CD4-positive, alpha-beta memory T cell (primary cell): Measurements from ENCODE around the gene TMEM52. TPM values are rescaled to one million over a fixed set of nuclear protein-coding genes. Genes with fewer than 3 reads are reported as not detected.

Source experiments
- CTCF ChIA-PET: fragments of 350-600 bp; sonication (Branson Sonifier 250); formaldehyde crosslinking; loops from one replicate; lab custom pipeline; 2021; ENCODE audit warnings: inconsistent platforms; ENCODE audit not compliant: partially characterized antibody; lab: Charles Lee
- POLR2A ChIA-PET: fragments of 350-600 bp; sonication (Branson Sonifier 250); formaldehyde crosslinking; loops from one replicate; lab custom pipeline; 2021; ENCODE audit not compliant: partially characterized antibody; lab: Charles Lee
- DNase-seq, 5 donors: peaks; one replicate each; pipeline versions ENCODE4 v3.0.0 to v3.0.0-alpha.2; 2020 to 2022; ENCODE audit warnings: mixed read lengths in 1 of 5
- H3K27ac ChIP-seq: one replicate; pipeline ENCODE4 v1.7.0; 2013; ENCODE audit warnings: low read depth, low read length
- H3K27me3 ChIP-seq: 2 replicates; pipeline ENCODE4 v1.7.0; 2013; ENCODE audit warnings: mild to moderate bottlenecking, low read length, moderate library complexity; ENCODE audit not compliant: insufficient read depth
- H3K36me3 ChIP-seq: 2 replicates; pipeline ENCODE4 v1.7.0; 2013; ENCODE audit warnings: mild to moderate bottlenecking, low read length, moderate library complexity; ENCODE audit not compliant: insufficient read depth
- H3K4me1 ChIP-seq: 2 replicates; pipeline ENCODE4 v1.7.0; 2013; ENCODE audit warnings: mild to moderate bottlenecking, low read length, moderate library complexity; ENCODE audit not compliant: insufficient read depth
- H3K4me3 ChIP-seq, 2 donors: one replicate each; pipeline ENCODE4 v1.7.0; 2013; ENCODE audit warnings: low read length in 2 of 2, mild to moderate bottlenecking in 1 of 2
- H3K9me3 ChIP-seq, 2 donors: one replicate each; pipeline ENCODE4 v1.7.0; 2013; ENCODE audit warnings: low read length in 2 of 2, control low read depth in 1 of 2; ENCODE audit not compliant: control insufficient read depth in 1 of 2
- H3K27ac Mint-ChIP-seq, 7 donors: one replicate each; pipeline ENCODE4 v1.8.0; 2020 to 2021; ENCODE audit warnings: mixed read lengths in 7 of 7, mild to moderate bottlenecking in 6 of 7, inconsistent platforms in 3 of 7, moderate library complexity in 3 of 7
- H3K27me3 Mint-ChIP-seq, 2 donors: one replicate each; pipeline ENCODE4 v1.8.0; 2020 to 2021; ENCODE audit warnings: mixed read lengths in 2 of 2
- H3K36me3 Mint-ChIP-seq, 2 donors: one replicate each; pipeline ENCODE4 v1.8.0; 2020 to 2021; ENCODE audit warnings: mixed read lengths in 2 of 2, inconsistent platforms in 1 of 2, mild to moderate bottlenecking in 1 of 2
- H3K4me1 Mint-ChIP-seq, 4 donors: one replicate each; pipeline ENCODE4 v1.8.0; 2020 to 2021; ENCODE audit warnings: mixed read lengths in 4 of 4, mild to moderate bottlenecking in 1 of 4
- H3K4me3 Mint-ChIP-seq, 8 donors: one replicate each; pipeline ENCODE4 v1.8.0; 2020 to 2021; ENCODE audit warnings: mixed read lengths in 8 of 8, mild to moderate bottlenecking in 7 of 8, moderate library complexity in 6 of 8, inconsistent platforms in 3 of 8
- H3K9me3 Mint-ChIP-seq, 8 donors: one replicate each; pipeline ENCODE4 v1.8.0; 2020 to 2021; ENCODE audit warnings: mixed read lengths in 8 of 8, mild to moderate bottlenecking in 5 of 8, inconsistent platforms in 3 of 8, moderate library complexity in 1 of 8
- intact Hi-C: fragments of 100-400 bp; cut with micrococcal nuclease; formaldehyde crosslinking; loops from one replicate; pipeline ENCODE4 v1.15.1; 2023
- polyA plus RNA-seq, 2 donors: library from polyadenylated mRNA; unstranded; fragments of 300-500 nt; fragmentation: Illumina TruSeq; gene quantifications; one replicate each; pipeline ENCODE4 v1.2.3, GENCODE V29; 2021
- total RNA-seq, 2 experiments: library from RNA; stranded (reverse); gene quantifications; one replicate each; pipeline ENCODE4 v1.2.3, GENCODE V29; 2021

The TMEM52 gene
- total and polyA plus RNA-seq, 4 experiments from 2014 or later: 0.55 TPM; not detected in 3

GRCh38 chr1:1901641-1902294, 17.3 kb downstream of the TMEM52 start:
- intact Hi-C loops: no loop called here
- Histone ChIP-seq H3K36me3 (no peaks in the 10 kb centered on the region), H3K27ac (no peak overlapping the region), H3K4me1 (peaks cover 6% of the 10 kb centered on the region), H3K9me3 (no peaks in the 10 kb centered on the region), H3K27me3 (no peaks in the 10 kb centered on the region), H3K4me3 (no peak overlapping the region)
- Mint-ChIP-seq H3K27me3 (no peaks in the 10 kb centered on the region), H3K4me1 (peaks cover 6 to 7% (median 7%) of the 10 kb centered on the region in 4 donors), H3K36me3 (no peaks in the 10 kb centered on the region), H3K4me3 (no peak overlapping the region), H3K9me3 (no peaks in the 10 kb centered on the region), H3K27ac (no peak overlapping the region)
- ChIA-PET POLR2A (interaction anchor here (0.6 to 1.5 kb wide), 2 partner anchors 10 to 239 kb away, joined by 3 to 4 read pairs; no protein-coding TSS in a partner anchor), CTCF (no interaction called here)
- no peak for DNase-seq

GRCh38 chr1:1900883-1901640, 18.0 kb downstream of the TMEM52 start:
- ChIA-PET CTCF (no interaction called here), POLR2A (interaction anchor here (1.5 kb wide), 1 partner anchor 9 kb away, joined by 4 read pairs; no protein-coding TSS in a partner anchor)
- H3K27ac Mint-ChIP-seq: no peak overlapping the region
- Histone ChIP-seq H3K4me1 (peaks cover under 1% of the 10 kb centered on the region), H3K27me3 (no peaks in the 10 kb centered on the region), H3K27ac (no peak overlapping the region), H3K4me3 (no peak overlapping the region), H3K36me3 (no peaks in the 10 kb centered on the region), H3K9me3 (no peaks in the 10 kb centered on the region)
- peaks cover 2 to 4% (median 3%) of the 10 kb centered on the region in 4 donors for H3K4me1 Mint-ChIP-seq
- no peaks in the 10 kb centered on the region for H3K36me3 Mint-ChIP-seq
- no peak for DNase-seq
- intact Hi-C loops: no loop called here
- no peaks in the 10 kb centered on the region for H3K9me3 Mint-ChIP-seq
- H3K27me3 Mint-ChIP-seq: no peaks in the 10 kb centered on the region
- H3K4me3 Mint-ChIP-seq: no peak overlapping the region

DNA sequence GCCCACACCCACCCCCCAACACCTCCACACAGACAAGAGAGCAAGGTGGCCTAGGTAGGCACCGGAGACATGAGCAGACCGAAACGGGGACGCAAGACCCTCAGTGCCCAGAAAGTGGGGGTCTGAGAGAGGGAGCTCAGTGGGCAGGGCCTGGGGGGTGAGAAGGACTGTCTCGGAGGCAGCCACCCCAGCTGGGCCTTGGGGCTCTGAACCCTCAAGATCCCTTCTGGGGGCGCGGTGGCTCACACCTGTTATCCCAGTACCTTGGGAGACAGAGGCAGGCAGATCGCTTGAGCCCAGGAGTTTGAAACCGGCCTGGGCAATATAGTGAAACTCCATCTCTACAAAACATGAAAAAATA, 19.1 kb downstream of the TMEM52 start:
- Mint-ChIP-seq H3K27me3 (peaks cover 0 to 2% of the 10 kb centered on the region in 2 donors), H3K4me3 (no peak overlapping the region)

GRCh38 chr1:1899266-1899966, 19.7 kb downstream of the TMEM52 start:
- Mint-ChIP-seq H3K4me1 (peaks cover 2 to 13% (median 10%) of the 10 kb centered on the region in 4 donors), H3K27me3 (peaks cover 0 to 4% of the 10 kb centered on the region in 2 donors), H3K9me3 (no peaks in the 10 kb centered on the region), H3K4me3 (no peak overlapping the region), H3K36me3 (no peaks in the 10 kb centered on the region), H3K27ac (no peak overlapping the region)
- intact Hi-C loops: no loop called here
- ChIA-PET CTCF (interaction anchor here (1.0 to 6.4 kb wide), 2 partner anchors 7 to 16 kb away, joined by 4 to 58 read pairs; no protein-coding TSS in a partner anchor), POLR2A (interaction anchor here (0.8 to 2.9 kb wide), 2 partner anchors 10 to 11 kb away, joined by 3 to 16 read pairs; no protein-coding TSS in a partner anchor)
- Histone ChIP-seq H3K36me3 (no peaks in the 10 kb centered on the region), H3K27ac (no peak overlapping the region), H3K9me3 (no peaks in the 10 kb centered on the region), H3K4me1 (peaks cover 11% of the 10 kb centered on the region), H3K27me3 (no peaks in the 10 kb centered on the region), H3K4me3 (no peak overlapping the region)
- DNase-seq: no peak

More for the DNA sequence above, 19.1 kb downstream of the TMEM52 start:
- Histone ChIP-seq H3K4me1 (peaks cover 6% of the 10 kb centered on the region), H3K36me3 (no peaks in the 10 kb centered on the region), H3K27me3 (no peaks in the 10 kb centered on the region), H3K9me3 (no peaks in the 10 kb centered on the region), H3K27ac (no peak overlapping the region), H3K4me3 (no peak overlapping the region)
- intact Hi-C loops: no loop called here
- ChIA-PET POLR2A (interaction anchor here (0.8 to 2.9 kb wide), 2 partner anchors 9 to 11 kb away, joined by 3 to 16 read pairs; no protein-coding TSS in a partner anchor), CTCF (no interaction called here)
- Mint-ChIP-seq H3K36me3 (no peaks in the 10 kb centered on the region), H3K4me1 (peaks cover 2 to 7% (median 5%) of the 10 kb centered on the region in 4 donors), H3K27ac (no peak overlapping the region), H3K9me3 (no peaks in the 10 kb centered on the region)
- DNase-seq: no peak

DNA sequence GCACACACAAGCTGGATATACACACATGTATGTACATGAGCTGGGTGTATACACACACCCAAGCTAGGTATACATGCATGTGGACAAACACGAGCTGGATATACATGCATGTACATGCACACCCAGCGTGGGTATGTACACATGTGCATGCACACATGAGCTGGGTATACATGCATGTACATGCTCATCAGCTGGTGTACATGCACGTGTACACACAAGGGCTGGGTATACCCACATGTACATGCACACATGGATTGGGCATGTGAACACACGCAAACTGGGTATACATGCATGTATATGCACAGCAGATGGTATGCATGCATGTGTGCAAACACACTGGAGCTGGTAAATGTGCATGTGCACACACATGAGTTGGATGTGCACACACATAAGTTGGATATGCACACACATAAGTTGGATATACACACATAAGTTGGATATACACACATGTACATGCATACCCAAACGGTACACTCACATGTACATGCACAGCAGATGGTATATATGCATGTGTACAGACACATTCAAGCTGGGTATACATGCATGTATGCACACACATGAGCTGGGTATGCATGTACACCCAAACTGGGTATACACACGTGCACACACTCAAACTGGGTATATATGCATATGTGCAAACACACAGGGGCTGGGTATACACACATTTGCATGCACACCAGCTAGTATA, 20.7 kb downstream of the TMEM52 start:
- H3K4me3 Mint-ChIP-seq: no peak overlapping the region
- CTCF ChIA-PET: interaction anchor here (0.9 to 6.4 kb wide), 3 partner anchors 8 to 40 kb away, joined by 3 to 58 read pairs (median 4); no protein-coding TSS in a partner anchor
- intact Hi-C loops: no loop called here

GRCh38 chr1:1895456-1896336, 23.4 kb downstream of the TMEM52 start:
- H3K27me3 ChIP-seq: no peaks in the 10 kb centered on the region
- Mint-ChIP-seq H3K4me3 (peak overlapping the region in 1 of 8 donors; percentile 15), H3K36me3 (peaks cover 0 to 6% of the 10 kb centered on the region in 2 donors), H3K4me1 (peaks cover 10 to 36% (median 24%) of the 10 kb centered on the region in 4 donors), H3K9me3 (no peaks in the 10 kb centered on the region), H3K27ac (peak overlapping the region in 3 of 7 donors; percentile 46 to 93 (median 61)), H3K27me3 (peaks cover 0 to 4% of the 10 kb centered on the region in 2 donors)
- H3K4me3 ChIP-seq: no peak overlapping the region
- H3K27ac ChIP-seq: no peak overlapping the region
- DNase-seq: no peak
- H3K9me3 ChIP-seq: no peaks in the 10 kb centered on the region
- intact Hi-C loops: no loop called here
- ChIA-PET POLR2A (interaction anchor here (0.6 to 2.1 kb wide), 5 partner anchors 10 to 149 kb away, joined by 3 to 7 read pairs (median 4); no protein-coding TSS in a partner anchor), CTCF (interaction anchor here (6.4 kb wide), 1 partner anchor 11 kb away, joined by 58 read pairs; no protein-coding TSS in a partner anchor)
- peaks cover 27% of the 10 kb centered on the region for H3K4me1 ChIP-seq
- H3K36me3 ChIP-seq: no peaks in the 10 kb centered on the region

More for the DNA sequence above, 20.7 kb downstream of the TMEM52 start:
- H3K4me1 ChIP-seq: peaks cover 16% of the 10 kb centered on the region
- peaks cover 2 to 19% (median 15%) of the 10 kb centered on the region in 4 donors for H3K4me1 Mint-ChIP-seq
- no peaks in the 10 kb centered on the region for H3K9me3 Mint-ChIP-seq
- DNase-seq: no peak
- H3K27ac Mint-ChIP-seq: peak overlapping the region in 1 of 7 donors; percentile 40
- POLR2A ChIA-PET: interaction anchor here (0.7 to 2.9 kb wide), 3 partner anchors 11 to 41 kb away, joined by 3 to 16 read pairs (median 3); no protein-coding TSS in a partner anchor
- H3K9me3 ChIP-seq: no peaks in the 10 kb centered on the region
- H3K27me3 Mint-ChIP-seq: peaks cover 0 to 4% of the 10 kb centered on the region in 2 donors
- no peaks in the 10 kb centered on the region for H3K36me3 ChIP-seq
- no peaks in the 10 kb centered on the region for H3K36me3 Mint-ChIP-seq
- H3K4me3 ChIP-seq: no peak overlapping the region
- H3K27me3 ChIP-seq: no peaks in the 10 kb centered on the region
- H3K27ac ChIP-seq: no peak overlapping the region
